GM11168 (cell line): ENCODE results near the gene ABHD14A.

Experiments used
- in situ Hi-C: fragments of 300-500 bp; cut with MboI; formaldehyde crosslinking; loops from one replicate; pipeline ENCODE4 v1.12.0; 2022; ENCODE audit warnings: low sequenced_read_pairs; ENCODE audit not compliant: unreplicated experiment

The ABHD14A gene

GRCh38 chr3:51968883-51969678 lies 5.8 kb upstream of the ABHD14A start:
- in situ Hi-C loops, result no loop called here

- in situ Hi-C loops, result no loop called here
Observed at GRCh38 chr3:51969841-51970240, 5.0 kb upstream of the ABHD14A start.

- in situ Hi-C loops, result no loop called here
Observed at GRCh38 chr3:51970606-51971300, 4.1 kb upstream of the ABHD14A start.

- in situ Hi-C loops, result no loop called here
Observed at GRCh38 chr3:51971350-51971749, 3.5 kb upstream of the ABHD14A start.

GRCh38 chr3:51974277-51974962 lies 444 bp upstream of the ABHD14A start:
- in situ Hi-C loops, result no loop called here

GRCh38 chr3:51975852-51976549 lies 1.1 kb downstream of the ABHD14A start:
- in situ Hi-C loops, result no loop called here

- in situ Hi-C loops, result no loop called here
Observed at GRCh38 chr3:51977446-51978142, 2.7 kb downstream of the ABHD14A start.

- in situ Hi-C loops, result no loop called here
Observed at GRCh38 chr3:51978143-51978502, 3.3 kb downstream of the ABHD14A start.

- in situ Hi-C loops, result no loop called here
Observed at GRCh38 chr3:51980253-51980652, 5.4 kb downstream of the ABHD14A start.

- in situ Hi-C loops, result no loop called here
Observed at GRCh38 chr3:51982352-51982837, 7.5 kb downstream of the ABHD14A start.

GRCh38 chr3:51982838-51983577 lies 8.1 kb downstream of the ABHD14A start, which contains the start of gene ACY1:
TSS of gene ACY1 (plus strand) at chr3:51983535. CDS start at chr3:51984065, 530 bp downstream.
- in situ Hi-C loops, result no loop called here

- in situ Hi-C loops, result no loop called here
Observed at GRCh38 chr3:51983578-51984268, 8.9 kb downstream of the ABHD14A start.

GRCh38 chr3:51984269-51984647 lies 9.4 kb downstream of the ABHD14A start:
- in situ Hi-C loops, result no loop called here

GRCh38 chr3:51985063-51985462 lies 10.2 kb downstream of the ABHD14A start:
- in situ Hi-C loops, result no loop called here

GRCh38 chr3:51986010-51986947 lies 11.4 kb downstream of the ABHD14A start:
- in situ Hi-C loops, result no loop called here

- in situ Hi-C loops, result no loop called here
Observed at GRCh38 chr3:51987568-51987967, 12.7 kb downstream of the ABHD14A start.

GRCh38 chr3:51988286-51989146 lies 13.7 kb downstream of the ABHD14A start:
- in situ Hi-C loops, result no loop called here
